AG04449 (cell line): ENCODE measurements around the gene GUCY2D.

ENCODE experiments used
- CTCF ChIA-PET: fragments of 350-600 bp; formaldehyde crosslinking; extraction: SDS; loops from one replicate; lab custom pipeline; 2021; ENCODE audit warnings: antibody characterized with exemption; lab: Yijun Ruan, JAX
- POLR2A ChIA-PET: fragments of 400-600, 350-600 bp; formaldehyde crosslinking; extraction: SDS; loops from one replicate; lab custom pipeline; 2020; ENCODE audit warnings: antibody characterized with exemption, inconsistent platforms; lab: Yijun Ruan, JAX
- DNase-seq: peaks from one replicate; pipeline ENCODE4 v3.0.0-alpha.2; 2010; ENCODE audit warnings: low read depth, low spot score
- H3K4me3 ChIP-seq: 2 replicates; pipeline ENCODE4 v1.5.1; 2011; ENCODE audit warnings: low read depth, mild to moderate bottlenecking, control low read depth, low read length
- TF ChIP-seq, protein P1 (sequence below): IDR thresholded peaks from one replicate; pipeline ENCODE4 v1.5.1; 2011; ENCODE audit warnings: mild to moderate bottlenecking, moderate library complexity, low read length, control low read depth, inconsistent platforms; ENCODE audit not compliant: insufficient read depth; ENCODE audit errors: missing control alignments

Gene GUCY2D

DNA sequence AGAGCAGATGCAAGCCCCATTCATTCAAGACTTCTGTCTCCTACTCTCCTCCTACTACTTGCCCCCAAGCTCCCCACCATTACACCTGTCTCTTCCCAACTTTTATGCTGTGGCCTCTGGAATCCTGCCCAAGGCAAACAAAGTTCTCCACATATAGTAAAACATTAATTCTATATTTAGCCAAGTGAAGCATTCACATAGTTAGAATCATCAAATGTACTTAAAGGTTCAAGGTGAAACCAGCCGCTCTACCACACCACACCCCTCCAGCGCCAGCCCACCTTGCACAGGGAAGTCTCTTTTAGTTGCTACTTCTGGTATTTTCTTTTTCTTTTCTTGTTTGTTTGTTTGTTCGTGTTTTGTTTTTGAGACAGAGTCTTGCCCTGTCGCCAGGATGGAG is 25.4 kb upstream of the GUCY2D start:
- TF ChIP-seq, protein P1, sequence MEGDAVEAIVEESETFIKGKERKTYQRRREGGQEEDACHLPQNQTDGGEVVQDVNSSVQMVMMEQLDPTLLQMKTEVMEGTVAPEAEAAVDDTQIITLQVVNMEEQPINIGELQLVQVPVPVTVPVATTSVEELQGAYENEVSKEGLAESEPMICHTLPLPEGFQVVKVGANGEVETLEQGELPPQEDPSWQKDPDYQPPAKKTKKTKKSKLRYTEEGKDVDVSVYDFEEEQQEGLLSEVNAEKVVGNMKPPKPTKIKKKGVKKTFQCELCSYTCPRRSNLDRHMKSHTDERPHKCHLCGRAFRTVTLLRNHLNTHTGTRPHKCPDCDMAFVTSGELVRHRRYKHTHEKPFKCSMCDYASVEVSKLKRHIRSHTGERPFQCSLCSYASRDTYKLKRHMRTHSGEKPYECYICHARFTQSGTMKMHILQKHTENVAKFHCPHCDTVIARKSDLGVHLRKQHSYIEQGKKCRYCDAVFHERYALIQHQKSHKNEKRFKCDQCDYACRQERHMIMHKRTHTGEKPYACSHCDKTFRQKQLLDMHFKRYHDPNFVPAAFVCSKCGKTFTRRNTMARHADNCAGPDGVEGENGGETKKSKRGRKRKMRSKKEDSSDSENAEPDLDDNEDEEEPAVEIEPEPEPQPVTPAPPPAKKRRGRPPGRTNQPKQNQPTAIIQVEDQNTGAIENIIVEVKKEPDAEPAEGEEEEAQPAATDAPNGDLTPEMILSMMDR: no peak
- POLR2A ChIA-PET: no interaction called here
- no peak for DNase-seq
- no peak overlapping the region for H3K4me3 ChIP-seq
- CTCF ChIA-PET: interaction anchor here (0.7 to 1.1 kb wide), 2 partner anchors 10 to 24 kb away, joined by 3 read pairs; no protein-coding TSS in a partner anchor

DNA sequence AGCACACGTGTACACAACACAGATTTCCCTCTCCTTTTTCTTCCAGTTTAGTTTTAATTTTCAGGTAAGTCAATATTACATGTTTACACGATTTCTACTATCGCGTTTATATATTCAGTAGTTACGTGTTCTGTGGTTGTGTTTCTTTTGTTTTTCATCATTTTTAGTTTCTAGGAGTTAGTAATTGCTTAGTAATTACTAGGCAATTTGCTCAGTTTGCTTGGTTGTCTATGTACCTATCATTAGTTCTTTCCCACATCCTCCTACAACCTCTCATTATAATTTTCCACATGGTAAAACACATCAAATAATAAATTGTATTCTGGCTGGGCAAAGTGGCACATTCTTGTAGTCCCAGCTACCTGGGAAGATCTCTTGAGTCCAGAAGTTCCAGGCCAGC is 24.6 kb upstream of the GUCY2D start:
- POLR2A ChIA-PET: no interaction called here
- no peak for DNase-seq
- CTCF ChIA-PET: interaction anchor here (0.9 to 16.5 kb wide), 4 partner anchors 12 to 69 kb away, joined by 3 to 499 read pairs (median 28); partner anchors contain the start of gene RNF227
- no peak overlapping the region for H3K4me3 ChIP-seq
- TF ChIP-seq, protein P1: no peak

DNA sequence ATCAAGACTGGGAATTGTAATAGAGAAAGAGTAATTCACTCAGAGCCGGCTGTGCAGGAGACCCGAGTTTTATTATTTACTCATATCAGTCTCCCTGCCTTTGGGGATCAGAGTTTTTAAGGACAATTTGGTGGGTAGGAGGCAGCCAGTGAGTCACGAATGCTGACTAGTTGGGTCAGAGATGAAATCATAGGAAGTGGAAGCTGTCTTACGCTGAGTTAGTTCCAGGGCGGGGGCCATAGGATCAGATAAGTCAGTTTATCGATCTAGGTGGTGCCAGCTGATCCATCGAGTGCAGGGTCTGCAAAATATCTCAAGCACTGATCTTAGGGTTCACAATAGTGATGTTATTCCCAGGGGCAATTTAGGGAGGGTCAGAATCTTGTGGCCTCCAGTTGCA is 20.2 kb upstream of the GUCY2D start:
- CTCF ChIA-PET: interaction anchor here (0.7 to 16.5 kb wide), 14 partner anchors 7 to 240 kb away, joined by 3 to 499 read pairs (median 7); partner anchors contain the start of genes CNTROB, KCNAB3, RNF227 and TRAPPC1
- no peak overlapping the region for H3K4me3 ChIP-seq
- DNase-seq: no peak
- POLR2A ChIA-PET: no interaction called here
- TF ChIP-seq, protein P1: no peak

DNA sequence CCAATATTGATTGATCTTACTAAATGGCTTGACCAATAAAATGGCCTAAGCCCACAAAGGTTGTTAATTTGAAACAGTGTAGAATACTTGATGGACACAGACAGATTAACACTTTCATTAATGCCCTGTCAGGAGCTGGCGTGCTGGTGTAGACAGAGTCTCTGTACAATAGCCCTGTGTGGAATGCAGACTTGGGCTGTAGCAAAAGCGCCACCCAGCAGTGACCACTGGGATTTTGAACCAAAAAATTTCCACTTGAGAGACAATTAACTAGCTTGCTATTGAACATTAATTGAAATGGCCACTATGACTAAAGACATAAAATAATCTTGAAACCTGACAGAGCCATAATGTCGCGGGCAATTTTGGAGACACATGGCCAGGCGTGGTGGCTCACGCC is 19.7 kb upstream of the GUCY2D start:
- no peak for DNase-seq
- no peak overlapping the region for H3K4me3 ChIP-seq
- POLR2A ChIA-PET: no interaction called here
- TF ChIP-seq, protein P1: peak; percentile 26
- CTCF ChIA-PET: interaction anchor here (0.6 to 16.5 kb wide), 22 partner anchors 7 to 240 kb away, joined by 3 to 499 read pairs (median 5); partner anchors contain the start of genes CNTROB, KCNAB3, KDM6B and RNF227

DNA sequence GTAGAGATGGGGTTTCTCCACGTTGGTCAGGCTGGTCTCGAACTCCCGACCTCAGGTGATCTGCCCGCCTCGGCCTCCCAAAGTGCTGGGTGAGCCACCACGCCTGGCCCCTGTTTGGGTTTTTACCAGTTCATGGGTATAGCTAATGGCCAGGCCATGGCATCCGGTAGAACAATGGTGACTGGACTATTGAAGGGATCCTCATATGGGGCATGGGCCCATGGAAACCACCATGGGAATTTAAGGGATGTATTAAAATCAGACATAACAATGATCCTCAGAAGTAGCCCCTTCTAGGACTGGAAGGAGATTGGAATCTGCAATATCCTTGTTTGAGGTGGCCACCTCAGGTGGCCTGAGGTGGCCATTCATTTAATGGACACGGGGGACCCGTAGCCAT is 17.5 kb upstream of the GUCY2D start:
- no peak overlapping the region for H3K4me3 ChIP-seq
- ChIA-PET POLR2A (no interaction called here), CTCF (interaction anchor here (0.7 to 16.5 kb wide), 10 partner anchors 12 to 241 kb away, joined by 3 to 499 read pairs (median 8); partner anchors contain the start of genes CNTROB, KCNAB3, RNF227 and TRAPPC1)
- no peak for DNase-seq
- TF ChIP-seq, protein P1: no peak

DNA sequence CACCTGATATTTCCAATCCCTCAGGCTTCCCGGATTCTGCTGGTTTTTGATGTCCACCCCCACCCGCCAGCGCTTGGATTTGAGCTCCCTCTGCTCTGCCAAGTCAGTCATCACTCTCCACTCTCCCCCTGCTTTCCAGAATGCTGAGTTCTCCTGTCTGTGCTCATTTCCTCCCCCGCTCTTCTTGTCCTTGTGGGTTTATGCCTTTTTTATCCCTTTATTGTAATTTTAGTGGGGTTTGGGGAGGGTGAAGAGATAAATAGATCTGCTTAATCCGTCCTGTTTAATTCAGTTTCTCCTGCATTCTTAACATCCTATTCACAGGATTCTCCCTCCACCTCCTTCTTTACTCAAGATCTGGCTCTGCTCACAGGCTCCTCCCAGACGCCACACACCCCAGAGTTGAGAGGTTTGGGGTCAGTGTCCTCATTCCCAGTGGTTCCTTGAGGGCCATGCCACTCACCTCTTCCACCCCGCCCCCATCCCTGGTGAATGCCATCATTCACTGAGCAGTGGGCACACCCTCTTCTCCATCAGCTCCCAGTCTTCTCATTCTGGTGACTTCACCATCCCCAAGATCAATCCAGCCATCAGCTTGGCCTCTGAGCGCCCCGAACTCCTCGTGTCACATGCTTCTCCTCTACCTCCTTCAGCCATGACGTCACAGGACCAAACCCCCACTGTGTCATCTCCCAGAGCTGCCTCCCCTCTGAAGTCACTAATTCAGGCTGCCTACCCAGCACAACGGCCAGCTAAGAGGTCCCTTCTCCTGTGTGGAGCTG is 15.1 kb upstream of the GUCY2D start:
- ChIA-PET POLR2A (no interaction called here), CTCF (interaction anchor here (0.7 to 16.5 kb wide), 22 partner anchors 7 to 243 kb away, joined by 3 to 499 read pairs (median 7); partner anchors contain the start of genes CNTROB, GUCY2D, KCNAB3 and RNF227)
- DNase-seq: no peak

More for the DNA sequence above, 15.1 kb upstream of the GUCY2D start:
- no peak overlapping the region for H3K4me3 ChIP-seq
- TF ChIP-seq, protein P1: no peak
